NCI-H2171 treated with DMSO at 0.1 percent for 48 hours (cell line): ENCODE measurements around the gene RNF121.

Source experiments
- DNase-seq: peaks from one replicate; lab custom pipeline; 2025; lab: John Stamatoyannopoulos, UW

RNF121 gene

DNA sequence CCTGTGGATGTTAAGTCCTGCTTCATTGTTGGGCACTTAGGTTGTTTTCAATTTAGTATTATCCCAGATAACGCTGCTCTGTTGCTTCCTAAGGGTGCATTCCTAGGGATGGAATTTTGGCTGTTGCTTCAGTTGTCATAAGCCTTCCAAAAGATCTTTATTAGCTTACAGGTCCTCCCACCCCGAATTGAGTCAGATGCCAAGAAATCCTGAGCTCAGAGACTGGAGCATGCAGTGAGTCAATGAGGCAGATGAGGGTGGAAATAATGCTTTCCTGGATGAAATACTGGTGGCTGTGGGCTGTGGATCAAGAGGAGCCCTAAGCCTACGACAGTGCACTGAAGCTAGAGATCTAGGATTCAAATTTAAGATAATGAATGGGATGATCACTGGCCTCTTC, 59.2 kb downstream of the RNF121 start:
- DNase-seq, result no peak

DNA sequence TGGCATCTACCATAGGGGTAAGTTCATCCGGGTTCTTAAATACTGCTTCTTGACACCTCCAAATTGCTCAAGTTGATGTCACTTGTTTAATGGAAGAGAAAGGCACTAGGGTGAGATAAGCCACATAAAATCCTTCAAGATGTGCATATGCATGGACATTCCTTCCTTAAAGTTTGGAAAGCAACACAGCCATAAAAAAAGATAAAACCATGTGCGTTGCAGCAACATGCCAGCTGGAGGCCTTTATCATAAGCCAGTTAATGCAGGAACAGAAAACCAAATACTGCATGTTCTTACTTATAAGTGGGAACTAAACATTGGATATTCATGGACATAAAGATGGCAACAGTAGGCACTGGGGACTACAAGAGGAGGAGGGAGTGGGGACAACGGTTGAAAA, 61.9 kb downstream of the RNF121 start:
- DNase-seq, result no peak

DNA sequence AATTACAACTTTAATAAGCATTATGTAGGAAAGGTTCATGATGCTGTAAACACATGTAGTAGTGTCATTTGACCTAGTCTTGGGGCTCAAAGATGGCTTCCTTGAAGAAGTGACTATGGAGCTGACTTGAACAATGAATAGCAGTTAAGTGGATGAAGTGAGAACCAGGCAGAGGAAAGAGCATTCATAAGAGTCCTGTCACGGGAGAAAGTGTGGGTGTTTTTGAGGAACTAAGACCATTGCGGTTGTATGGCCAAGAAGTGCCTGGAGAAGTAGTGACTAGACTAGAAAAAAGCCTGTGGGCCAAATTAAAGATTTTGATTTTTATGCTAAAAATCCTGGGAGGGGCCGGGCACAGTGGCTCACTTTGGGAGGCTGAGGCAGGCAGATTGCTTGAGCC, 62.6 kb downstream of the RNF121 start:
- DNase-seq, result no peak

DNA sequence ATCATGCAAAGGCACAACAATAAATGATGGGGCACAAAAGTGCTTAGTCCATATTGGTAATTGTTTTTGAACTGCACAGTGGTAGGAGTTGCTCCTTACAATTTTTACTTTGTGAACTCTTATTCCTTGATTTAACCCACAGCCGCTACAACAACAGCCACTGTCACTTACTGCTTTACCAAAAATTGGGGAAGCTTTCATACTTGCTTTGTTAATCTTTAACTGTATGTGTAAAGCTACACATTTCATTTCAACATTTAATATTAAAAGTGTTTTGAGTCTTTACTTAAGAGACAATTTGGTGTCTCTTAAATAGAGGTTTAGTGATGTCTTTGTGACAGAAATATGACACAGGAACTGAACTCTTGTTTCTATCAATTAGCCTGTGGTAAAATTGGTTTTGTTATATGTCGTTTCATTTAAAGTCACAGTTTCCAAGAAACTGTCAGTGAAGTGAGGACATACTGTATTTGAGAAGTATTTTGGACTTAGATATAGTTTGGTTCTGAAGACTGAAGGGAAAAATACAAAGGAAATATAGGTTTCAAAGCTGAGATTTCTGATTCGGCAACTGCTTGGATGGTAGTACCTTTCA, 63.4 kb downstream of the RNF121 start:
- no peak for DNase-seq

DNA sequence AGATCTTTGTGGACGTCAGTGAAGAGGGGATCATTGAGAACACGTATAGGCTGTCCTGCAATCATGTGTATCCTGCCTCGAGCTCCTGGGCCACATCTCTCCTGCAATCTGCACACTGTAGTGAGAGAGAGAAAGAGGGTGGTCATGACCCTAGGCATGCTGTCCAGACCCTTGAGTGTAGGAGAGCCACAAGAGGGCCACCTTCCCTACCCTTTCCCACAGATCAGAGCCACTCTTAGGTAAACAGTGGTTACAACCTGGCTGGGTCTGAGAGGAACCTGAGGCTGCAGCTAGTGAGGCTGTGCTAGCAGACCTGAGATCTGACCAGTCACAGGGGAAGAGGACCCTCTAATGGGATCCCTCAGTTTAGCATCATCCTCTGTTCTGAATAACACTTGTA, 65.9 kb downstream of the RNF121 start:
- no peak for DNase-seq

DNA sequence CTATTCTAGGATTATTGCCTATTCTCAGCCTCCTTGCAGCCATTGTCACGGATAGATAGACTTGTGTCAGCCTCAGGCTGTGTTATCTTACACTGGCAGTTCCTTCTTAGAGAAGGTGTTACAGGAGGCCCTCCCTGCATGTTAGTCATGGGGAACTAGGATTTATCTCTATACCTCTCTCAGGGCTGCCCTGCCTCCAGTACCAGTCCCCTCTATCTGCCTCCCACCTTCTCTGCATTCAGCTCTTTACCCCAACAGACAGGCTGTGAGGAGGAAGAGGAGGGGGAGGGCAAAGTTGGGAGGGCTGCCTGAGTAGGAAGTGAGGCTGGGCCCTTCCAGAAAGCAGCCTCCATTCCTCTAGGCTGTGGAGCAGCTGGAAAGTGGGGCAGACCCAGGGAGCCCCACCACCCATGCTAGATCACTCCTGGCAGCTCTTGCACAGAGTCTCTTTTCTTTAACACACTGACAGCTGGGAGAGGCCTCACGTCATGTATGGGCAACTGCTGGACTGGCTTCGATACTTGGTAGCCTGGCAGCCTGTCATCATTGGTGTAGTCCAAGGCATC, 67.0 kb downstream of the RNF121 start:
- DNase-seq, result no peak

DNA sequence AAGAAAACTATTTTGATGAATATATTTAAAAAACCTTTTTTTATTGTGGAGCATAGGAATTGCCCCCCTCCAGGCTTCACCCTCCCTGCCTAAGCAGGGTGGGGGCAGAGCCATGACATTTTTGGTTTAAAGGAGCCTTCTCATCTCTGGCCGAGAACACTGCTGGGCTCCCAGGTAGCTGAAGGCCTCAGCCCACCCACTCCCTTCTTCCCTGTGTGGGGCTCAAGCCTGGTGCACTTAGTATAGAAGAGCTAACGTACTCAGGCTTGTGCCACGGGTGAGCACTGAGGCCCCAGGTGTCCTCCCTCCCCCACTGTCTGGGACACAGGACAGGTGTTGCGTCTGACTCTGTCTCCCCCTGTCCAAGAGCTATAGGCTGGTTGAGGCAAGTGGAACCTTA, 67.7 kb downstream of the RNF121 start:
- DNase-seq, result no peak

DNA sequence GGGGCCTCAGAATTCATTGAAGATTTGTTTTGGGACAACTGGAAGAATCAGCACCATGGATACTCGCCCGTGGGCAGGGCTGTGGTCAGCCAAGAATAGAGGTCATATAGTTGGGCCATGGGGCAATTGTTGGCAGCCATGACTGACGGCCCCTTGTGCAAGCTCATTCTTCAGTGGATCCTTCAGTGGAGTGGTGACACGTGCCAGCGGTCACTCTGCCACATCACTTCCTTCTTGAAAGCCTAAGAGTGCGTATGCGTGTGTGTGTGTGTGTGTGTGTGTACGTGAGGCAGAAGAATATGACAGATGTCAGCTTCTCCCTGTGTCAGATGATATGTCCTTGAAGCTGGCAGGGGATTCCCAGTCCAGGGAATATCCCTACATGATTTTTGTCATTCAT, 68.1 kb downstream of the RNF121 start:
- DNase-seq, result peak; percentile 14

DNA sequence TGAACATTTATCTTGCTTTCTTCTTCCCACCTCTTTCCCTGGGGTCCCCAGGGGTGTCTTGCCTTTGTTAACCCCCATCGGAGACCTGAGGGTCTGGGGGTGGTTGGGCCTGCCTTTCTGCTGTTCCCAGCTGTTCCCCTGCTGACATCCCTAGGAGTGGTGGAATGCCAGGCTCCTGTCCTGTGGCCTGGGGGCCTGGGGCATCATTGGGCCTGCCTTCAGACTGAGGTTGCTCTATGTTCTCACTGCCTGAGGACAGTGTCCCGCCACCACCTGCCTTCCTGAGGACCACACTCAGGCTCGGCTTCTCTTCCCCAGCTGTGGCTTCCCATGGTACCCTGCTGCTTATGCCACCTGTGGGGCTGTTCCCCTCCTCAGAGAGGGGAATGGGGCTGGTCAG, 68.7 kb downstream of the RNF121 start:
- no peak for DNase-seq

DNA sequence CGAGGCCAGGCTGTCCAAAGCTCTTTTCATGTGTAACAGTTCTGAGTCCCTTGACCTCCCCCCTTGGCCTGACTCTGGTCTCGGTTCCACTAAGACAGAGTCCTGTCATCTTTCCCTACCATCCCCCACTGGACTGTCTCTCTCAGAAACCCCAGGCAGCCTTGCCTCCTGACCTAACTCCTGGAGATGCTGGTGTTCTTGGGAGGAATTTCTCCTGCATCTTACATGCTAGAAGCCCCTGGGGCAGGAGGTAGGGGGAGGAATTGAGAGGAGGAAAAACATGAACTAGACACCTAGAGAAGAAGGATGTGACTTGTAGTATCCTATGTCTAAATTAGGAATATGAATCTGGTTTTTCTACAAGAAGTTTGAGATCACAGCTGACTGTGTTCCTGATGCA, 69.2 kb downstream of the RNF121 start:
- no peak for DNase-seq

DNA sequence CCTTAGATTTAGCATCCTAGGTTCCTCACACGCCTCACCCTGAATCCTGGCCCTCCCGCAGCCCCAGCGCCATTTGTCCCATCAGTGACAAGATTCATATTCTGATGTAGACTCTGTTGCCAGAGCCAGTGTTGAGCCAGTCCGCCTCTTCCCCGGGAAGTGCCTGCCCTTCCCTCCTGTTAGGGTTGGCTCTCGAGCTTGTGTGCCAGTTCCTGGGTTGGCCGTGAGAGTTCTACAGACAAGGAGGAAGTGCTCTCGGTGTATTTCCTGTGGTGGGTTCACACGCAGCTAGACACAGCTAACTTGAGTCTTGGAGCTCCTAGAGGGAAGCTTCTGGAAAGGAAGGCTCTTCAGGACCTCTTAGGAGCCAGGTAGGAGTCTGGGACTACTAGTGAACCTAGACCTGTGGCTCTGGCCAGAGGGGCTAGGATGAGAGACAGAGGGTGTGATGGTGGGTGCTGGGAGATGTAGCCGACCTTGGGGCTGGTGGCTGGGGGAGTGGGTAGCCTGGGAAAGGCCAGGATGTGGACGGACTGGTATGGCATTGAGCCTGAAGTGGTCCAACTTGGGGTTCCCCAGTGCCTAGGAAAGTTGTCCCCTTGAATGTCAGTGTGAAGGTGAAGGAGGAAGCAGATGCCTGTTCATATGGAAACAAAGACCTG, 69.9 kb downstream of the RNF121 start, which contains the start of gene IL18BP:
IL18BP (plus strand) TSS at position 261 of the 662 bp plus-strand sequence. CDS start 1,076 bp downstream, outside the sequence.
- no peak for DNase-seq

DNA sequence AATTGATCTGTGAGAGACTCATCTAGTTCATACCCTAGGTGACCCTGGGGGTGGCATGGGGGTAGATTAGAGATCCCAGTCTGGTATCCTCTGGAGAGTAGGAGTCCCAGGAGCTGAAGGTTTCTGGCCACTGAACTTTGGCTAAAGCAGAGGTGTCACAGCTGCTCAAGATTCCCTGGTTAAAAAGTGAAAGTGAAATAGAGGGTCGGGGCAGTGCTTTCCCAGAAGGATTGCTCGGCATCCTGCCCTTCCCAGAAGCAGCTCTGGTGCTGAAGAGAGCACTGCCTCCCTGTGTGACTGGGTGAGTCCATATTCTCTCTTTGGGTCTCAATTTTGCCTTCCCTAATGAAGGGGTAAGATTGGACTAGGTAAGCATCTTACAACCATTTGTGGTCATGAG, 70.5 kb downstream of the RNF121 start:
- no peak for DNase-seq

DNA sequence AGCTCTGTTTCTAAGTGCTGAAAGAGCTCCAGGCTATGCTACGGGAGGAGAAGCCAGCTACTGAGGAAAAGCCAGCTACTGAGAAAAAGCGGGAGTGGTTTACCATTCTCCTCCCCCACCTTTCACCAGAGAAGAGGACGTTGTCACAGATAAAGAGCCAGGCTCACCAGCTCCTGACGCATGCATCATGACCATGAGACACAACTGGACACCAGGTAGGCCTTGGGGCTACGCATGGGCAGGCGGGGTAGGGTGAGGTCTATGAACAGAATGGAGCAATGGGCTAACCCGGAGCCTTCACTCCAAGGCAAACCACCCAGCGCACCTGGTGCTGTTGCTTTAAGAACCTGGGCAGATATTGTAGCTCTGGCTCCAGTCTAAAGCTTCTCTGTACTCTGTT, 71.0 kb downstream of the RNF121 start:
- no peak for DNase-seq

DNA sequence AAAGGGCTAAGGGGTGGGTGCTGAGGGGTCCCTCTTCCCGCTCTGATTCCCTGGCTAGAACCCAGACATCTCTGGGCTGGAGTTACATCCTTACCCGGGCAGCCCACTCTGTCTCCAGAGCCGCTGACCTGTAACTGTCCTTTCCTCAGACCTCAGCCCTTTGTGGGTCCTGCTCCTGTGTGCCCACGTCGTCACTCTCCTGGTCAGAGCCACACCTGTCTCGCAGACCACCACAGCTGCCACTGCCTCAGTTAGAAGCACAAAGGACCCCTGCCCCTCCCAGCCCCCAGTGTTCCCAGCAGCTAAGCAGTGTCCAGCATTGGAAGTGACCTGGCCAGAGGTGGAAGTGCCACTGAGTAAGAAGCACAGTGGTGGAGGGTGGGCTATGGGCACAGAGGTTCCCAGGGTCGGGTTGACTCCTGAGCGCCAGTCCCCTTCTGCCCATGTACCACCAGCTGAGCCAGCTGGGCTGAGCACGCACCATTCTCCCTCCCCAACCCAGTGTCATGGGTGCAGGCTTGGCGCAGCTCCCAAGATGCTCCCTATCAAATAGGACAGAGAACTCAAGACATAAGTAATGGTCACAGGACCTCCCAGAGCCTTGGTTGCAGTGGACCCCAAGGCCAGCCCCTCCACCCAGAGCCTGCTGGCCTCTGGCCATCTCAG, 71.5 kb downstream of the RNF121 start:
- DNase-seq, result no peak

DNA sequence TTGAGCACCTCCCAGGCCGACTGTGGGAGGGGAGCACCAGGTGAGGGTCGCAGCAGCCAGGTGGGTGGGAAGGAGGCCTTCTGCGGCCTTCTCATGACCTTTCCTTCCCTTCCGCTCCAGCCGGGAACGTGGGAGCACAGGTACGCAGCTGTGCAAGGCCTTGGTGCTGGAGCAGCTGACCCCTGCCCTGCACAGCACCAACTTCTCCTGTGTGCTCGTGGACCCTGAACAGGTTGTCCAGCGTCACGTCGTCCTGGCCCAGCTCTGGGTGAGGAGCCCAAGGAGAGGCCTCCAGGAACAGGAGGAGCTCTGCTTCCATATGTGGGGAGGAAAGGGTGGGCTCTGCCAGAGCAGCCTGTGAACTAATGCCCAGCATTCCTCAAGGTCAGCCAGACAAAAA, 72.4 kb downstream of the RNF121 start:
- no peak for DNase-seq

DNA sequence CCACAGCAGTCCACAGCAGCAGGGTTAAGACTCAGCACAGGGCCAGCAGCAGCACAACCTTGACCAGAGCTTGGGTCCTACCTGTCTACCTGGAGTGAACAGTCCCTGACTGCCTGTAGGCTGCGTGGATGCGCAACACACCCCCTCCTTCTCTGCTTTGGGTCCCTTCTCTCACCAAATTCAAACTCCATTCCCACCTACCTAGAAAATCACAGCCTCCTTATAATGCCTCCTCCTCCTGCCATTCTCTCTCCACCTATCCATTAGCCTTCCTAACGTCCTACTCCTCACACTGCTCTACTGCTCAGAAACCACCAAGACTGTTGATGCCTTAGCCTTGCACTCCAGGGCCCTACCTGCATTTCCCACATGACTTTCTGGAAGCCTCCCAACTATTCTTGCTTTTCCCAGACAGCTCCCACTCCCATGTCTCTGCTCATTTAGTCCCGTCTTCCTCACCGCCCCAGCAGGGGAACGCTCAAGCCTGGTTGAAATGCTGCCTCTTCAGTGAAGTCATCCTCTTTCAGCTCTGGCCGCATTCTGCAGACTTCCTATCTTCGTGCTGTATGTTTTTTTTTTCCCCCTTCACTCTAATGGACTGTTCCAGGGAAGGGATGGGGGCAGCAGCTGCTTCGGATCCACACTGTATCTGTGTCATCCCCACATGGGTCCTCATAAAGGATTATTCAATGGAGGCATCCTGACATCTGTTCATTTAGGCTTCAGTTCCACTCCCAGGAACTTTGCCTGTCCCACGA, 73.2 kb downstream of the RNF121 start:
- peak; percentile 76 for DNase-seq

DNA sequence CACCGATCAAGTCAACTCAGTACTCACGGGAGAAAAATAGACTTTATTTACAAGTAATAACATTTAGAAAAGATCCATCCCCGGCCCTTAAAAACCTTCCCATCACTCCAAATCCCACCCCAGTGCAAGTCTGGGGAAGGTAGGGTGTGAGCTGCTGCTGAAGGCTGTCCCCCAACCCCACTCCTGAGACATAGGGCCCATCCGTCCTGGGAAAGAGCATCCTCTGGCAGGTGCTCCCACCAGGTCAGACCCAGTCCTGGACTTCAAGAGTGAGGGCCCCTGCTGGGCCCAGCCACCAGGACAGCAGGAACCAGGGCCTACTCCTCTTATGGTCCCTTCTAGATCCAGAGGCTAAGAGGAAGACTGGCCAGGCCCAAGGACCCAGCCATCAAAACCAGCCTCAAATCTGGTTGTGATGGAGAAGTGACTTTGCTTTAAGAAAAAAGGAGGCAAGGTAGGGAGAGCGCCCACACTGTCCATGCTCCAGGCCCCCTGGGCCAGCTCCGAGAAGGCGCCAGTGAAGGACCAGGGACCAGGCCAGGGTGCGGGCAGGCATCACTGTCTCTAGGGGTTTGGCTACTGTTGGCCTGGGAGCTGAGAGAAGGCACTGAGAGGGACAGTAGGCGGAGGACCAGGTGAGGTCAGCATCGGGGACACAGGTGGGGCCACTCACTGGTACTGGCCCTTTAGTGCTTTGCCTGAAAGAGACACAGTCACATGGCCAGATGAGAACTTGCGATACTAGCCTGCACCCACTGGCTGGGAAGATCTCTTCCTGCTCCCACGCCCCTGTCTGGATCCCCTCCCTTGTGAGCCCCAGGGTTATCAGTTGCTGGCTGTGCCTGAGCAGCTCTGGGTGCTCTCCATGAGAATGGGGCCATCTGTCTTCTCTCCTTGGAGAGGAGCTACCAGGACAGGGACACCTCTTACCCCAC, 74.3 kb downstream of the RNF121 start:
- no peak for DNase-seq

DNA sequence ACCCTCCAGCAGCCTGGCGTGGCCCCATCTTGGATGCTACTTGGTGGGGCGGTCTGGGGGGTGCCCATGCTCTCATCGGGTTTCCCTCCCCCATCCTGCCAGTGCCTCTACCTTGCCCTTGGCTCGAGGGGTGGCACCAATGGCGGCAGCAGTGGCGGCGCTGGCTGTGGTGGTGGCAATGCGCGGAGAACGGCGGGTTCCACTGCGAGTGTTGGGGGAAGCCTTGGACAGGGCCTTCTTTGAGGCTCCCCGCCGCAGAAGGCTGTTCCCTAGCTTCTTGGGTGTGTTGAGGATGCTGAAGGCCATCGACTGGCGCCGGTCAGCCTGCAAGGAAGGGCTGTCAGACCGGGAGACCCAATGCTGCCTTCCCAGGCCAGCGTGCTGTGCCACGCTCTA, 74.9 kb downstream of the RNF121 start:
- DNase-seq, result no peak

DNA sequence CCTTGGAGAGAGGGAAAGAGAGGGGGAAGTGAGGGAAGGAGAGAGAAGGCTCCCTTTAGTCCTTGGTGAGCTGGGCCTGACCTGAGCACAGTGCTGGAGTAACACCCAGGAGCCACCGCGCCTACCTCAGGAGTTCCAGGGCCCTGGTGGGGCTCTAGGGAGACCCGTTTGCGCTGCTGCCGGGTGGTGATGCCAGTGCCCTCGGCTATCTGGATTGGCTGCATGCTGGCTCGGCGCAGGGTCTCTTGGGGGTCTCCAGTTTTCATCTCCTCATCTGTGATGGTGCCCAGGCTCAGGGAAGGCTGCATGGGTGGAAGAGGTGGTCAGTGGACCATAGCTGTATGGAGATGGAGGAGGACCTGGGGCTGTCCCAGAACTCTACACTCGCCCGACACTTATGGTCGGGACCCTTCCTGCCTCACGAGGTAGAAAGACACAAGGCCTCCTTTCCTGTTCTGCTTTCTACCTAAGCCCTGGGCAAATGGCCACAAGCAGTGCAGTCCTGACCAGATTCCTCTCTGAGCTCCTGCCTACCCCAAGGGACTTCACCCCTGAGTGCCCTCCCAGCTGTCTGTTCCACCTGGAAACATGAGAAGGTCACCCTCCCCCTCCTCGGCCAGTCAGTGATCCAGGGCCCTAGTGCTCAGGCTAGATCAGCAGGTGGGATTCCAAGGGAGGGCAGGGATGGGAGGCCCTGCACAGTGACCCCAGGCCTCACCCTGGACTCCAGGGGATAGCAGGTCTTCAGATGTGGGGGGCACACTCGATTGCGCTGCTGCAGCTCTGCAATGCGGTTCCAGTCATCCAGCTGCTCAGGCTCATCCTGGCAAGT, 75.9 kb downstream of the RNF121 start:
- DNase-seq, result peak; percentile 52
